Stimulated activated naive CD8-positive, alpha-beta T cell treated with anti-CD3 and anti-CD28 coated beads, Interleukin-15, Interleukin-2, amounts not matched to agents 100 ng/mL and 50 ng/mL, for 24 hours (primary cell): ENCODE results near the gene LRRC37A3.
A peak's percentile ranks its signal among the peaks of the same experiment; 100 is the strongest.
"Not testable (repeated sequence)": the region's sequence is repeated elsewhere in the genome, so short reads cannot be mapped to it uniquely, and the experiment has no call there.

Source experiments
- H3K27ac Mint-ChIP-seq: one replicate; pipeline ENCODE4 v1.8.0; 2021; ENCODE audit warnings: mild to moderate bottlenecking, mixed read lengths
- H3K27me3 Mint-ChIP-seq: one replicate; pipeline ENCODE4 v1.8.0; 2021; ENCODE audit warnings: mixed read lengths
- H3K36me3 Mint-ChIP-seq: one replicate; pipeline ENCODE4 v1.8.0; 2021; ENCODE audit warnings: low read depth, mixed read lengths
- H3K4me1 Mint-ChIP-seq: one replicate; pipeline ENCODE4 v1.8.0; 2021; ENCODE audit warnings: low read depth, mixed read lengths
- H3K4me3 Mint-ChIP-seq: one replicate; pipeline ENCODE4 v1.8.0; 2021; ENCODE audit warnings: mild to moderate bottlenecking, mixed read lengths
- H3K9me3 Mint-ChIP-seq: one replicate; pipeline ENCODE4 v1.8.0; 2021; ENCODE audit warnings: mixed read lengths

Gene LRRC37A3

GRCh38 chr17:64919289-64920025 is at the start of gene LRRC37A3:
LRRC37A3 (minus strand) TSS chr17:64919478; CDS start chr17:64897257, 22,221 bp downstream.
- H3K36me3 Mint-ChIP-seq, H3K9me3 Mint-ChIP-seq, H3K27me3 Mint-ChIP-seq: not testable (repeated sequence)
- Mint-ChIP-seq H3K27ac (peak within 1 kb of the TSS; percentile 85), H3K4me1 (peaks cover 25% of the 10 kb centered on the region), H3K4me3 (peak within 1 kb of the TSS; percentile 83)

- H3K27ac Mint-ChIP-seq, result peak overlapping the region; percentile 93
- peaks cover 84% of the 10 kb centered on the region for H3K4me1 Mint-ChIP-seq
- H3K4me3 Mint-ChIP-seq, result peak overlapping the region; percentile 84
- H3K36me3 Mint-ChIP-seq, H3K9me3 Mint-ChIP-seq, H3K27me3 Mint-ChIP-seq: not testable (repeated sequence)
These were observed 46.6 kb upstream of the LRRC37A3 start for GRCh38 chr17:64965873-64966287.

GRCh38 chr17:64965256-64965872 is 46.1 kb upstream of the LRRC37A3 start:
- not testable (repeated sequence) for H3K36me3 Mint-ChIP-seq, H3K9me3 Mint-ChIP-seq, H3K27me3 Mint-ChIP-seq
- peaks cover 78% of the 10 kb centered on the region for H3K4me1 Mint-ChIP-seq
- H3K27ac Mint-ChIP-seq, result peak overlapping the region; percentile 93
- H3K4me3 Mint-ChIP-seq, result peak overlapping the region; percentile 84

- Mint-ChIP-seq H3K9me3 (no peaks in the 10 kb centered on the region), H3K36me3 (no peaks in the 10 kb centered on the region), H3K4me1 (peaks cover 73% of the 10 kb centered on the region), H3K4me3 (peak overlapping the region; percentile 84), H3K27me3 (no peaks in the 10 kb centered on the region), H3K27ac (peak overlapping the region; percentile 22)
These were observed 45.5 kb upstream of the LRRC37A3 start for GRCh38 chr17:64964796-64965195.

GRCh38 chr17:64963814-64964213 is 44.5 kb upstream of the LRRC37A3 start:
- H3K9me3 Mint-ChIP-seq, H3K36me3 Mint-ChIP-seq, H3K27me3 Mint-ChIP-seq: not testable (repeated sequence)
- Mint-ChIP-seq H3K27ac (peak overlapping the region; percentile 63), H3K4me3 (peak overlapping the region; percentile 45), H3K4me1 (peaks cover 65% of the 10 kb centered on the region)

- H3K27ac Mint-ChIP-seq, H3K4me3 Mint-ChIP-seq, H3K9me3 Mint-ChIP-seq, H3K27me3 Mint-ChIP-seq, H3K36me3 Mint-ChIP-seq: not testable (repeated sequence)
- H3K4me1 Mint-ChIP-seq, result peaks cover 45% of the 10 kb centered on the region
These were observed 42.5 kb upstream of the LRRC37A3 start for GRCh38 chr17:64961563-64962378.

- no peak overlapping the region for H3K4me3 Mint-ChIP-seq
- H3K27ac Mint-ChIP-seq, result no peak overlapping the region
- no peaks in the 10 kb centered on the region for H3K27me3 Mint-ChIP-seq
- H3K36me3 Mint-ChIP-seq, result no peaks in the 10 kb centered on the region
- no peaks in the 10 kb centered on the region for H3K9me3 Mint-ChIP-seq
- H3K4me1 Mint-ChIP-seq, result peaks cover under 1% of the 10 kb centered on the region
These were observed 32.6 kb upstream of the LRRC37A3 start for GRCh38 chr17:64951877-64952276.

- no peak overlapping the region for H3K27ac Mint-ChIP-seq
- H3K4me3 Mint-ChIP-seq, result no peak overlapping the region
- peaks cover 6% of the 10 kb centered on the region for H3K4me1 Mint-ChIP-seq
- H3K36me3 Mint-ChIP-seq, result no peaks in the 10 kb centered on the region
- no peaks in the 10 kb centered on the region for H3K9me3 Mint-ChIP-seq
- no peaks in the 10 kb centered on the region for H3K27me3 Mint-ChIP-seq
These were observed 31.6 kb upstream of the LRRC37A3 start for GRCh38 chr17:64950871-64951270.

GRCh38 chr17:64947152-64947551 is 27.9 kb upstream of the LRRC37A3 start:
- H3K36me3 Mint-ChIP-seq, result no peaks in the 10 kb centered on the region
- no peak overlapping the region for H3K27ac Mint-ChIP-seq
- no peaks in the 10 kb centered on the region for H3K27me3 Mint-ChIP-seq
- H3K4me1 Mint-ChIP-seq, result peaks cover 6% of the 10 kb centered on the region
- H3K9me3 Mint-ChIP-seq, result no peaks in the 10 kb centered on the region
- H3K4me3 Mint-ChIP-seq, result no peak overlapping the region

GRCh38 chr17:64941761-64942160 is 22.5 kb upstream of the LRRC37A3 start:
- no peak overlapping the region for H3K4me3 Mint-ChIP-seq
- peaks cover 4% of the 10 kb centered on the region for H3K4me1 Mint-ChIP-seq
- no peaks in the 10 kb centered on the region for H3K27me3 Mint-ChIP-seq
- H3K27ac Mint-ChIP-seq, result no peak overlapping the region
- H3K36me3 Mint-ChIP-seq, result no peaks in the 10 kb centered on the region
- H3K9me3 Mint-ChIP-seq, result no peaks in the 10 kb centered on the region

- Mint-ChIP-seq H3K27ac (no peak overlapping the region), H3K36me3 (no peaks in the 10 kb centered on the region), H3K4me1 (no peaks in the 10 kb centered on the region), H3K27me3 (no peaks in the 10 kb centered on the region), H3K4me3 (no peak overlapping the region), H3K9me3 (no peaks in the 10 kb centered on the region)
These were observed 21.8 kb upstream of the LRRC37A3 start for GRCh38 chr17:64941045-64941444.

- Mint-ChIP-seq H3K27ac (no peak overlapping the region), H3K4me3 (no peak overlapping the region), H3K4me1 (no peaks in the 10 kb centered on the region), H3K27me3 (no peaks in the 10 kb centered on the region), H3K9me3 (no peaks in the 10 kb centered on the region), H3K36me3 (no peaks in the 10 kb centered on the region)
These were observed 20.8 kb upstream of the LRRC37A3 start for GRCh38 chr17:64940055-64940454.

- no peaks in the 10 kb centered on the region for H3K36me3 Mint-ChIP-seq
- no peak overlapping the region for H3K4me3 Mint-ChIP-seq
- no peak overlapping the region for H3K27ac Mint-ChIP-seq
- no peaks in the 10 kb centered on the region for H3K9me3 Mint-ChIP-seq
- no peaks in the 10 kb centered on the region for H3K4me1 Mint-ChIP-seq
- H3K27me3 Mint-ChIP-seq, result no peaks in the 10 kb centered on the region
These were observed 19.7 kb upstream of the LRRC37A3 start for GRCh38 chr17:64938925-64939474.

GRCh38 chr17:64938290-64938689 is 19.0 kb upstream of the LRRC37A3 start:
- H3K4me3 Mint-ChIP-seq, result no peak overlapping the region
- no peaks in the 10 kb centered on the region for H3K27me3 Mint-ChIP-seq
- H3K9me3 Mint-ChIP-seq, result no peaks in the 10 kb centered on the region
- H3K27ac Mint-ChIP-seq, result no peak overlapping the region
- H3K4me1 Mint-ChIP-seq, result no peaks in the 10 kb centered on the region
- H3K36me3 Mint-ChIP-seq, result no peaks in the 10 kb centered on the region

GRCh38 chr17:64936117-64936516 is 16.8 kb upstream of the LRRC37A3 start:
- no peaks in the 10 kb centered on the region for H3K36me3 Mint-ChIP-seq
- no peak overlapping the region for H3K4me3 Mint-ChIP-seq
- no peaks in the 10 kb centered on the region for H3K4me1 Mint-ChIP-seq
- H3K9me3 Mint-ChIP-seq, result no peaks in the 10 kb centered on the region
- H3K27me3 Mint-ChIP-seq, result no peaks in the 10 kb centered on the region
- H3K27ac Mint-ChIP-seq, result peak overlapping the region; percentile 43
